Measurements from ENCODE around the gene RBM4B. TPM values are rescaled to one million over a fixed set of nuclear protein-coding genes. Genes with fewer than 3 reads are reported as not detected.

Gene RBM4B
- polyA plus RNA-seq, 3 donors = 68.3 to 74.4 (median 68.9) TPM

- no peak for DNase-seq (ENCODE audit: extremely low read depth in 1 of 11, low read depth in 9 of 11, low spot score in 4 of 11)
These were observed 15.2 kb upstream of the RBM4B start for GRCh38 chr11:66692871-66693331.

GRCh38 chr11:66692446-66692845, 14.8 kb upstream of the RBM4B start:
- no peak for DNase-seq (ENCODE audit: extremely low read depth in 1 of 11, low read depth in 9 of 11, low spot score in 4 of 11)

- DNase-seq (ENCODE audit: extremely low read depth in 1 of 11, low read depth in 9 of 11, low spot score in 4 of 11) = no peak
These were observed 13.8 kb upstream of the RBM4B start for GRCh38 chr11:66691311-66691980.

GRCh38 chr11:66689661-66690590, 12.2 kb upstream of the RBM4B start:
- DNase-seq (ENCODE audit: extremely low read depth in 1 of 11, low read depth in 9 of 11, low spot score in 4 of 11) = no peak

- no peak for DNase-seq (ENCODE audit: extremely low read depth in 1 of 11, low read depth in 9 of 11, low spot score in 4 of 11)
These were observed 11.2 kb upstream of the RBM4B start for GRCh38 chr11:66688561-66689534.

- no peak for DNase-seq (ENCODE audit: extremely low read depth in 1 of 11, low read depth in 9 of 11, low spot score in 4 of 11)
These were observed 10.2 kb upstream of the RBM4B start for GRCh38 chr11:66687831-66688281.

- DNase-seq (ENCODE audit: extremely low read depth in 1 of 11, low read depth in 9 of 11, low spot score in 4 of 11) = no peak
These were observed 9.4 kb upstream of the RBM4B start for GRCh38 chr11:66686801-66687750.

GRCh38 chr11:66686100-66686785, 8.6 kb upstream of the RBM4B start:
- no peak for DNase-seq (ENCODE audit: extremely low read depth in 1 of 11, low read depth in 9 of 11, low spot score in 4 of 11)

- DNase-seq (ENCODE audit: extremely low read depth in 1 of 11, low read depth in 9 of 11, low spot score in 4 of 11) = no peak
These were observed 7.8 kb upstream of the RBM4B start for GRCh38 chr11:66685276-66686099.

GRCh38 chr11:66684635-66685034, 6.9 kb upstream of the RBM4B start:
- DNase-seq (ENCODE audit: extremely low read depth in 1 of 11, low read depth in 9 of 11, low spot score in 4 of 11) = no peak

GRCh38 chr11:66683877-66684276, 6.2 kb upstream of the RBM4B start:
- DNase-seq (ENCODE audit: extremely low read depth in 1 of 11, low read depth in 9 of 11, low spot score in 4 of 11) = no peak

- DNase-seq (ENCODE audit: extremely low read depth in 1 of 11, low read depth in 9 of 11, low spot score in 4 of 11) = no peak
These were observed 3.4 kb upstream of the RBM4B start for GRCh38 chr11:66680966-66681645.

GRCh38 chr11:66676931-66677598, 622 bp downstream of the RBM4B start:
- peak in 2 of 11 donors; percentile 5 to 7 for DNase-seq (ENCODE audit: extremely low read depth in 1 of 11, low read depth in 9 of 11, low spot score in 4 of 11)

- no peak for DNase-seq (ENCODE audit: extremely low read depth in 1 of 11, low read depth in 9 of 11, low spot score in 4 of 11)
These were observed 1.3 kb downstream of the RBM4B start for GRCh38 chr11:66676282-66676919.

- no peak for DNase-seq (ENCODE audit: extremely low read depth in 1 of 11, low read depth in 9 of 11, low spot score in 4 of 11)
These were observed 2.6 kb downstream of the RBM4B start for GRCh38 chr11:66674964-66675602.
